Caco-2 (cell line): ENCODE measurements around the gene PIWIL1. TPM values are rescaled to one million over a fixed set of nuclear protein-coding genes. Genes with fewer than 3 reads are reported as not detected.

ENCODE experiments used
- BruUV-seq: library from RNA; stranded (reverse); fragments of 400-500 nt; replicated peaks from 2 replicates; lab custom pipeline; 2021; lab: Mats Ljungman, UMichigan
- CTCF ChIA-PET: fragments of 300-600 bp; sonication (Branson Sonifier 250); formaldehyde crosslinking; loops from one replicate; lab custom pipeline; 2022; ENCODE audit warnings: antibody characterized with exemption; lab: Charles Lee
- POLR2A ChIA-PET: fragments of 300-600 bp; sonication (Branson Sonifier 250); formaldehyde crosslinking; loops from one replicate; lab custom pipeline; 2022; ENCODE audit warnings: antibody characterized with exemption; lab: Charles Lee
- DNase-seq, 2 experiments: peaks; one replicate each; pipeline versions ENCODE4 v3.0.0 to v3.0.0-alpha.2; 2020 to 2022
- H3K27me3 ChIP-seq: replicated peaks from 2 replicates; pipeline ENCODE4 v1.6.0; 2011; ENCODE audit warnings: low read length; ENCODE audit not compliant: control insufficient read depth, insufficient read depth
- H3K36me3 ChIP-seq: 2 replicates; pipeline ENCODE4 v1.5.1; 2011; ENCODE audit warnings: low read length; ENCODE audit not compliant: control insufficient read depth, insufficient read depth
- H3K4me1 ChIP-seq: fragments of 250-450 bp; sonication (Bioruptor Pico); 2 replicates; pipeline ENCODE4 v1.5.1; 2020; ENCODE audit warnings: mild to moderate bottlenecking
- H3K4me3 ChIP-seq: 2 replicates; pipeline ENCODE4 v1.5.1; 2011; ENCODE audit warnings: low read depth, mild to moderate bottlenecking, control low read depth, low read length
- H3K9me3 ChIP-seq: fragments of 250-450 bp; sonication (Bioruptor Pico); 2 replicates; pipeline ENCODE4 v1.5.1; 2020; ENCODE audit warnings: mild to moderate bottlenecking, moderate library complexity
- H3K27ac Mint-ChIP-seq: one replicate; pipeline ENCODE4 v1.8.0; 2022; ENCODE audit warnings: mixed read lengths; ENCODE audit not compliant: unreplicated experiment
- H3K27me3 Mint-ChIP-seq: one replicate; pipeline ENCODE4 v1.8.0; 2022; ENCODE audit warnings: mixed read lengths; ENCODE audit not compliant: insufficient read depth, unreplicated experiment
- H3K36me3 Mint-ChIP-seq: one replicate; pipeline ENCODE4 v1.8.0; 2022; ENCODE audit warnings: mild to moderate bottlenecking, mixed read lengths; ENCODE audit not compliant: insufficient read depth, unreplicated experiment
- H3K4me1 Mint-ChIP-seq: one replicate; pipeline ENCODE4 v1.8.0; 2022; ENCODE audit warnings: low read depth, mixed read lengths; ENCODE audit not compliant: unreplicated experiment
- H3K4me3 Mint-ChIP-seq: one replicate; pipeline ENCODE4 v1.8.0; 2022; ENCODE audit warnings: mild to moderate bottlenecking, moderate library complexity, mixed read lengths; ENCODE audit not compliant: unreplicated experiment
- H3K9me3 Mint-ChIP-seq: one replicate; pipeline ENCODE4 v1.8.0; 2022; ENCODE audit warnings: mixed read lengths; ENCODE audit not compliant: unreplicated experiment
- intact Hi-C: fragments of 100-400 bp; cut with micrococcal nuclease; formaldehyde crosslinking; loops from one replicate; pipeline ENCODE4 v1.10.0; 2022; ENCODE audit not compliant: unreplicated experiment
- total RNA-seq: library from RNA; stranded (reverse); gene quantifications from 2 replicates; pipeline ENCODE4 v1.2.3, GENCODE V29; 2022
- TF ChIP-seq, protein P1 (sequence below), 2 experiments: fragments of 200-600 bp in 1 of 2; IDR thresholded peaks; 1 replicate in 1 of 2; 2 replicates in 1 of 2; pipeline versions ENCODE4 v1.5.1 to v1.8.0; 2011 to 2022; ENCODE audit warnings: antibody characterized with exemption in 1 of 2, control low read depth in 1 of 2, inconsistent platforms in 1 of 2, low read depth in 1 of 2, low read length in 1 of 2, mild to moderate bottlenecking in 1 of 2, moderate library complexity in 1 of 2; ENCODE audit not compliant: insufficient read depth in 1 of 2, severe bottlenecking in 1 of 2, unreplicated experiment in 1 of 2

The PIWIL1 gene
- total RNA-seq, 1 experiment from 2014 or later: 5.1 TPM

DNA sequence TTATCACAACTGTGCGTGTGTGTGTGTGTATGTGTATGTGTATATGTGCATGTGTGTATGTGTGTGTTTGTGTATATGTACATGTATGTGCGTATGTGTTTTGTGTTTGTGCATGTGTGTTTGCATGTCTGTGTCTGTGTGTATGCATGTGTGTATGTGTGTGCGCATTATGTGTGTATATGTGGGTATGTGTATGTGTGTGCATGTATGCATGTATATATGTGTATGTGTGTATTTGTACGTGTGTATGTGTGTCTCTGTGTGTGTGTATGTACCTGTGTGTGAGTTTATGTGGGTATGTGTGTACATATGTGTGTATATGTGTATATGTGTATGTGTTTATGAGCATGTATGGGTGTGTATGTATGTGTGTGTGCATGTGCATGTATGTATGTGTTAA is 37.6 kb upstream of the PIWIL1 start:
- Mint-ChIP-seq H3K27ac (no peak overlapping the region), H3K9me3 (peaks cover 8% of the 10 kb centered on the region), H3K4me3 (no peak overlapping the region), H3K27me3 (peaks cover 8% of the 10 kb centered on the region), H3K36me3 (no peaks in the 10 kb centered on the region), H3K4me1 (no peaks in the 10 kb centered on the region)
- no peaks in the 10 kb centered on the region for H3K27me3 ChIP-seq
- ChIA-PET CTCF (no interaction called here), POLR2A (no interaction called here)
- no peak overlapping the region for H3K4me3 ChIP-seq
- TF ChIP-seq, protein P1, sequence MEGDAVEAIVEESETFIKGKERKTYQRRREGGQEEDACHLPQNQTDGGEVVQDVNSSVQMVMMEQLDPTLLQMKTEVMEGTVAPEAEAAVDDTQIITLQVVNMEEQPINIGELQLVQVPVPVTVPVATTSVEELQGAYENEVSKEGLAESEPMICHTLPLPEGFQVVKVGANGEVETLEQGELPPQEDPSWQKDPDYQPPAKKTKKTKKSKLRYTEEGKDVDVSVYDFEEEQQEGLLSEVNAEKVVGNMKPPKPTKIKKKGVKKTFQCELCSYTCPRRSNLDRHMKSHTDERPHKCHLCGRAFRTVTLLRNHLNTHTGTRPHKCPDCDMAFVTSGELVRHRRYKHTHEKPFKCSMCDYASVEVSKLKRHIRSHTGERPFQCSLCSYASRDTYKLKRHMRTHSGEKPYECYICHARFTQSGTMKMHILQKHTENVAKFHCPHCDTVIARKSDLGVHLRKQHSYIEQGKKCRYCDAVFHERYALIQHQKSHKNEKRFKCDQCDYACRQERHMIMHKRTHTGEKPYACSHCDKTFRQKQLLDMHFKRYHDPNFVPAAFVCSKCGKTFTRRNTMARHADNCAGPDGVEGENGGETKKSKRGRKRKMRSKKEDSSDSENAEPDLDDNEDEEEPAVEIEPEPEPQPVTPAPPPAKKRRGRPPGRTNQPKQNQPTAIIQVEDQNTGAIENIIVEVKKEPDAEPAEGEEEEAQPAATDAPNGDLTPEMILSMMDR (IDR thresholded peaks at IDR 0.05; ENCODE audit: insufficient read depth in 1 of 2, low read depth in 1 of 2, low read length in 1 of 2, severe bottlenecking in 1 of 2, unreplicated experiment in 1 of 2): no peak
- BruUV-seq: no TSS peak
- no peak for DNase-seq
- intact Hi-C loops: no loop called here
- H3K9me3 ChIP-seq: no peaks in the 10 kb centered on the region
- H3K4me1 ChIP-seq: no peaks in the 10 kb centered on the region
- no peaks in the 10 kb centered on the region for H3K36me3 ChIP-seq

DNA sequence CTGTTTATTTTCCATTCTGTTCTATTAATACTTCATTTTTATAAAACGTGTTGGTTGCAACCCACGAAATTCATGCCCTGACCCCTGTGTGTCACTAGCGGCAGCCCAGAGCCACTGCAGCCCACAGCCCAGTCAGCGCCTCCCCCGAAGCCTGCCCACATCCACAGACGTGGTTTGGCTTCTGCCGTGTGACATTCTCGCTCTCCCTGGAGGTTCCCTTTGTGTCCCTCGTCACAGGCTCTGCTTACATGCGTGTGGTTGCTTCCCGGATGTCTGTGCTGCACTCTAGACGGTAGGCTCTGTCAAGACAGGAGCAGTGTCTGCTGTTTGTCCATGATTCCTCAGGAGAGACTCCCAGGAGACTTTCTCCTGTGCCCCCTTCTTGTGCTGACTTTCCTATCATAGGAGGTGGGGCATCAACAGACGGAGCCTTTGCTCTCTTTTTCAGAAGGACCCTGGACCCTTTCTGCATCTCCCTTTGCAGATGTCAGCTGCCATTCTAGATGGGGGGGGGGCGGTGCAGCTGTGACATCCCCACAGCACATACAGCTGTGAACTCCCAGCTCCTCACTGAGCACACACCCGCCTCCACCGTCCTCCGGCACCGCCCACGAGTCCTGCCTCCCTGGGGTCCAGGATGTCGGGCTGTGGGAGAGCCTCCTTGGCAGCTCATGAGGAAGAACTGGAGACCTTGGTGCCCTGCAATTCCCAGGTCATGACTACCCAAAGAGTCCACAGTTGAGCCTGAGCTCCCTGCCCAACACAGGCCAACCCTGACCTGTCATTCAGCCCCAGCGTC is 36.8 kb upstream of the PIWIL1 start:
- H3K4me1 ChIP-seq: no peaks in the 10 kb centered on the region
- no peak for DNase-seq
- no peaks in the 10 kb centered on the region for H3K27me3 ChIP-seq
- Mint-ChIP-seq H3K36me3 (no peaks in the 10 kb centered on the region), H3K27me3 (peaks cover 8% of the 10 kb centered on the region), H3K9me3 (peaks cover 8% of the 10 kb centered on the region), H3K27ac (no peak overlapping the region), H3K4me1 (no peaks in the 10 kb centered on the region), H3K4me3 (no peak overlapping the region)
- intact Hi-C loops: no loop called here
- POLR2A ChIA-PET: no interaction called here
- no peak overlapping the region for H3K4me3 ChIP-seq
- BruUV-seq: no TSS peak
- H3K9me3 ChIP-seq: no peaks in the 10 kb centered on the region
- TF ChIP-seq, protein P1 (IDR thresholded peaks at IDR 0.05; ENCODE audit: insufficient read depth in 1 of 2, low read depth in 1 of 2, low read length in 1 of 2, severe bottlenecking in 1 of 2, unreplicated experiment in 1 of 2): no peak
- H3K36me3 ChIP-seq: no peaks in the 10 kb centered on the region
- CTCF ChIA-PET: no interaction called here

DNA sequence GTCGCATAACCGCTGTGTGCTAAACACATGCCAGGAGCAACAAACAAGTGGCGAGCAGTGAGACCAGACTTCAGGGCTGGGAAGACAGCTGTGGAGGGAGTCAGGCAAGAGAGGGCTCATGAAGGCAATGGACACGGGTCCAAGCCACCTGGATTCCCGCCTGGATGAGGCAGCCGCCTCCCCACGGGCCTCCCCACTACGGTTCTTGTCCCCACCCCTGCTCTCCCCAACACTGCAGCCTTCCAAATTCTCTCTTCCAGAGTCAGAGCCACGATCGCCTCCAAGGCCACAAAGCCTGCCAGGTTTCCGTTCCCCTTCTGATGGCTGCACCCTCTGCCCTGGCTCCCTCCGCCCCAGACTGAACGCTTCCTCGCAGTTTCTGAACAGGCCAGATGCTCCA is 36.1 kb upstream of the PIWIL1 start:
- Histone ChIP-seq H3K4me1 (no peaks in the 10 kb centered on the region), H3K36me3 (no peaks in the 10 kb centered on the region), H3K27me3 (no peaks in the 10 kb centered on the region), H3K9me3 (no peaks in the 10 kb centered on the region), H3K4me3 (no peak overlapping the region)
- no TSS peak for BruUV-seq
- intact Hi-C loops: no loop called here
- no peaks in the 10 kb centered on the region for H3K36me3 Mint-ChIP-seq
- H3K4me3 Mint-ChIP-seq: no peak overlapping the region
- peaks cover 9% of the 10 kb centered on the region for H3K27me3 Mint-ChIP-seq
- no peaks in the 10 kb centered on the region for H3K4me1 Mint-ChIP-seq
- POLR2A ChIA-PET: no interaction called here
- CTCF ChIA-PET: no interaction called here
- no peak for DNase-seq
- no peak overlapping the region for H3K27ac Mint-ChIP-seq
- peaks cover 8% of the 10 kb centered on the region for H3K9me3 Mint-ChIP-seq
- TF ChIP-seq, protein P1 (IDR thresholded peaks at IDR 0.05; ENCODE audit: insufficient read depth in 1 of 2, low read depth in 1 of 2, low read length in 1 of 2, severe bottlenecking in 1 of 2, unreplicated experiment in 1 of 2): no peak
